DMS 273 treated with DMSO at 0.1 percent for 48 hours (cell line): Measurements from ENCODE around the gene NR1D1.
"Not testable (repeated sequence)": the region's sequence is repeated elsewhere in the genome, so short reads cannot be mapped to it uniquely, and the experiment has no call there.

ENCODE experiments used
- DNase-seq: peaks from one replicate; lab custom pipeline; 2025; lab: John Stamatoyannopoulos, UW

Gene NR1D1

GRCh38 chr17:40100419-40100668 is at the start of gene NR1D1:
TSS of gene NR1D1 (minus strand) at chr17:40100589. CDS start at chr17:40100094, 495 bp downstream.
- no peak for DNase-seq

GRCh38 chr17:40148527-40148926 is 48.1 kb upstream of the NR1D1 start:
- DNase-seq = no peak

- DNase-seq = no peak
Observed at GRCh38 chr17:40145476-40145875, 45.1 kb upstream of the NR1D1 start.

- DNase-seq = not testable (repeated sequence)
Observed at GRCh38 chr17:40143166-40143565, 42.8 kb upstream of the NR1D1 start.

GRCh38 chr17:40139566-40140058 is 39.2 kb upstream of the NR1D1 start:
- DNase-seq = no peak

- DNase-seq = no peak
Observed at GRCh38 chr17:40135817-40136216, 35.4 kb upstream of the NR1D1 start.

GRCh38 chr17:40134184-40134583 is 33.8 kb upstream of the NR1D1 start:
- no peak for DNase-seq

- no peak for DNase-seq
Observed at GRCh38 chr17:40130352-40131042, 30.1 kb upstream of the NR1D1 start.

- no peak for DNase-seq
Observed at GRCh38 chr17:40129498-40129897, 29.1 kb upstream of the NR1D1 start.

- no peak for DNase-seq
Observed at GRCh38 chr17:40124279-40125141, 24.1 kb upstream of the NR1D1 start.

- no peak for DNase-seq
Observed at GRCh38 chr17:40123811-40124114, 23.4 kb upstream of the NR1D1 start.

- peak; percentile 24 for DNase-seq
Observed at GRCh38 chr17:40122999-40123810, 22.8 kb upstream of the NR1D1 start.

GRCh38 chr17:40122136-40122998 is 22.0 kb upstream of the NR1D1 start:
- no peak for DNase-seq

- DNase-seq = no peak
Observed at GRCh38 chr17:40121181-40122135, 21.1 kb upstream of the NR1D1 start, which contains the start of gene MSL1. TSS of gene MSL1 (plus strand) at chr17:40121971. CDS start at chr17:40122613, 642 bp downstream.

GRCh38 chr17:40115101-40115436 is 14.7 kb upstream of the NR1D1 start:
- DNase-seq = no peak

- DNase-seq = no peak
Observed at GRCh38 chr17:40113907-40114245, 13.5 kb upstream of the NR1D1 start.

GRCh38 chr17:40113110-40113906 is 12.9 kb upstream of the NR1D1 start:
- peak; percentile 85 for DNase-seq

GRCh38 chr17:40112718-40113109 is 12.3 kb upstream of the NR1D1 start:
- DNase-seq = no peak

- DNase-seq = no peak
Observed at GRCh38 chr17:40112191-40112711, 11.9 kb upstream of the NR1D1 start.
